Neuron (in vitro differentiated cells): ENCODE results near the gene PTCD1.
"Not testable (repeated sequence)": the region's sequence is repeated elsewhere in the genome, so short reads cannot be mapped to it uniquely, and the experiment has no call there.

Source experiments
- H2AFZ ChIP-seq: one replicate; pipeline ENCODE4 v1.6.1; 2013; ENCODE audit warnings: low read depth, mild to moderate bottlenecking, inconsistent platforms, low read length, moderate library complexity
- H3K27me3 ChIP-seq: one replicate; pipeline ENCODE4 v1.6.1; 2013; ENCODE audit warnings: low read length; ENCODE audit not compliant: insufficient read depth
- H3K36me3 ChIP-seq: one replicate; pipeline ENCODE4 v1.6.1; 2013; ENCODE audit warnings: low read length; ENCODE audit not compliant: insufficient read depth
- H3K4me1 ChIP-seq: one replicate; pipeline ENCODE4 v1.6.1; 2013; ENCODE audit warnings: low read length; ENCODE audit not compliant: insufficient read depth
- H3K4me3 ChIP-seq: 2 replicates; pipeline ENCODE4 v1.5.1; 2013; ENCODE audit warnings: mild to moderate bottlenecking, low read length, moderate library complexity
- H3K9me3 ChIP-seq: one replicate; pipeline ENCODE4 v1.6.1; 2013; ENCODE audit warnings: low read length

Gene PTCD1

DNA sequence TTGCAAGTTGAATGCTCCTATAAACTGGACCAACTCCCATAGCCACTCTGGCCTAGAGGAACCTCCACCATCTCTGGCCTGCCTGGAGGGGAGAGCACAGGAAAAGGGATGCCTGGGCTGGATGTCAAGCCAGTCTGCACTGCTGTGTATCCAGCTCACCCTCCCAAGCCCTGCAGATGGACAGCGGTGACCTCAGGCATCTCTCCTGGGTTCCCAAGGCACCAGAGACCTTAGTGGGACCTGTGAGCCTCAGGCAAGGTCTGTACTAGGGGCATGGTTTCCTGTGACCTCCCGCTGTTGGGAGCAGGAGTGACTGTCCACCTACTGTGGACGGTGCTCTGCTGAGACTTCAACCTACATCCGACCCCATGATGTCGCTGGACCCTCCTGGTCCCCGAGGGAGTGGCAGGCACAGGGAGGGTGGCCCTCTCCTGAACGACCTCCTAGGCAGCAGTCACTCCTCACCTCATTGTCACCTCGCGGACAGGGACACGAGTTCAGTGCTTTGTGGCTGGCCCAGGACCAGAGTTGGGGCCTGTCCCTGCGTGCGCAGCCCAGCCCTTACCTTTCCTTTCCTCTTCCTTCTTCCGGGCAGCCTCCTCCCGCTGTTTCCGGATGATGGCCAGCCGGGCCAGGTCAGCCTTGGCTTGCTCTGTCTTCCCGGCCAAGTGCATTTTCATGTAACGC, 41.2 kb downstream of the PTCD1 start:
- Histone ChIP-seq H3K36me3 (peaks cover 78% of the 10 kb centered on the region), H3K4me3 (no peak overlapping the region), H2AFZ (no peak overlapping the region), H3K9me3 (no peaks in the 10 kb centered on the region), H3K4me1 (no peaks in the 10 kb centered on the region), H3K27me3 (no peaks in the 10 kb centered on the region)

DNA sequence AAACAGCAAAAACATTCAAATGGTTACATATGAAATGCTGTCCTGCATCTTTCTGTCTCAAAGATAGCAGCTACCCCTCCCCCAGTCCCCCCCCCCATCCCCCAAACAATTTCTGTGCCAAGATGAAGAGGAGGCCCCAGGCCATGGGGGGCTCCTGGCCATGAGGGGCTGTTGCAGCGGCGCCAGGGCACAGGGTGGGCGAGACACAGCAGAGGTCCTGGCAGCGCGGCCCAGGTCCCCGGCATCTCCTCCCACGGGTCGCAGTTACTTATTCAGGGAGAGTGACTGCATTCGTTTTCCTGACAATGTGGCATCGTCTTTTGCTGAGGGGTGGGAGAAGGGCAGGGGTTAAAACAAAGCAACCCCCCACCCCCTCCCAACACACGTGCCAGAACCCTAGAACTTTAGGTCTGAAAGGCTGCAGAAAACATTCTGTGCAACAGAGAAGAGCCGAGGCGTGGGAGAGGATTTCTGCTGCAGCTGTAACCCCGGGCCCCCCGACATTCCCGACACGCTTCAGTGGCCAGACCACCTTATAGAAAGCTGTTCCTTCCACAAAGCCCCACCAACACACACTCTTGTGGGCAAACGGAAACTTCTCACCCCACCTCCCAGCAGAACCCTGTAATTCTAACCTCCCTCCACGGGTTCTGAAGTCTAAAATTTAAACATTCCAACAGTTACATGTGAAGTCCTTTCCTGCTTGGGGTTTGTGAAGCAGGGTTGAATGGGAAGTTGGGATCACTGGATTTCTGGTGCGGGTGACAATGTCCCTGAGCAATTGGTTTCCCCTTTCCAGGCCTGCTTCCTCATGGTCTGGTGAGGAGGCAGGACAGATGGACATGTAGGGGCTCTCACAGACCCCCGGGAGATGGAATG, 41.9 kb downstream of the PTCD1 start:
- no peak overlapping the region for H3K4me3 ChIP-seq
- no peaks in the 10 kb centered on the region for H3K9me3 ChIP-seq
- no peaks in the 10 kb centered on the region for H3K27me3 ChIP-seq
- H3K36me3 ChIP-seq, result peaks cover 77% of the 10 kb centered on the region
- H3K4me1 ChIP-seq, result no peaks in the 10 kb centered on the region
- H2AFZ ChIP-seq, result no peak overlapping the region

DNA sequence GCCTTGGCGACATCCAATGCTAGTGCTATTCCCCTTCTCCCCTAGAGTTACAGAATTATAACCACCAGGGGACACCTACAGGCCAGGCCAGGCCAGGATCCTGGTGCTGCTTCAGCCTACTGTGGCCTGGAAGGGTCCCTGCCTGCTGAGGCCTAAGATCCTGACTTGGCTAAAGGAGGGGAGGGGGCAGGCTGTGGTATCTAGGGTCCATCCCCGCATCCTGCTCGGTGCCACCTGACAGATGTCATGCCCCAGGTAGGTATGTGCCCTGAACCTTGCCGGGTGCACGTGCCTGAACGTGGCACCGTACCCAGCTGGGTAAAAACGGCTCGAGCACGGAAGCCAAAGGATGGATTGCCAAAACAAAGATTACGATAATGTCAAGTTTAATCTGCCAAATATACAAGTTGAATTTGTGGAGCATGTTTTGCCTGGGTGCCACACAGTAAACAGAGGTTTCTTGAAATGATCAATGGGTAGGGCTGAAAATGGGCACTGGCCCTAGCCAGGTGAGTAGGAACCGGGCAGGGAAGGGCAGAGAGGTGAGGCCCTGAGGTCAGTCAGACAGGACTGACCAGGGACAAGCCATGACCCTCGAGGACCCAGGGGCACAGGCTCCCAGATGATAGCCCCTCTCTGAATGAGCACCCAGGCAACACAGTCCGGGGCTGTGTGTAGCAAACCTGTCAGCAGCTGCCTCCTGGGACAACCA, 42.8 kb downstream of the PTCD1 start:
- Histone ChIP-seq H3K4me3 (no peak overlapping the region), H3K27me3 (no peaks in the 10 kb centered on the region), H3K4me1 (no peaks in the 10 kb centered on the region), H3K9me3 (no peaks in the 10 kb centered on the region), H3K36me3 (peaks cover 77% of the 10 kb centered on the region), H2AFZ (no peak overlapping the region)

DNA sequence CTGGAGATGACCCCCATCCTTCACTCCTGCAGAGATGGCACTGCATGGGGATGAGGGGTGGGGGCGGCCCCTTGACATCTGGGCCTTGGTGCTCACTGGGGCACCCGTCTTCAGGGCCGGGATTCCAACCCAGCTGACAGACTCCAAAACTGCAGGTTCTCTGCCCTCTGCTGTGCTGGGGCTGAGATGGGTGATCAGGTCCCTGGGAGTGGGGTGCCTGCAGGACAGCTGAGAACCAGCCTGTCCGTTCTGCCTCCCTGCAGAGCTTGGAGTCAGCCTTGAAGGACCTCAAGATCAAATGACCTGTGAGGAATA, 44.5 kb downstream of the PTCD1 start:
- Histone ChIP-seq H3K4me3 (no peak overlapping the region), H3K27me3 (no peaks in the 10 kb centered on the region), H3K4me1 (no peaks in the 10 kb centered on the region), H2AFZ (no peak overlapping the region), H3K36me3 (peaks cover 61% of the 10 kb centered on the region), H3K9me3 (no peaks in the 10 kb centered on the region)

DNA sequence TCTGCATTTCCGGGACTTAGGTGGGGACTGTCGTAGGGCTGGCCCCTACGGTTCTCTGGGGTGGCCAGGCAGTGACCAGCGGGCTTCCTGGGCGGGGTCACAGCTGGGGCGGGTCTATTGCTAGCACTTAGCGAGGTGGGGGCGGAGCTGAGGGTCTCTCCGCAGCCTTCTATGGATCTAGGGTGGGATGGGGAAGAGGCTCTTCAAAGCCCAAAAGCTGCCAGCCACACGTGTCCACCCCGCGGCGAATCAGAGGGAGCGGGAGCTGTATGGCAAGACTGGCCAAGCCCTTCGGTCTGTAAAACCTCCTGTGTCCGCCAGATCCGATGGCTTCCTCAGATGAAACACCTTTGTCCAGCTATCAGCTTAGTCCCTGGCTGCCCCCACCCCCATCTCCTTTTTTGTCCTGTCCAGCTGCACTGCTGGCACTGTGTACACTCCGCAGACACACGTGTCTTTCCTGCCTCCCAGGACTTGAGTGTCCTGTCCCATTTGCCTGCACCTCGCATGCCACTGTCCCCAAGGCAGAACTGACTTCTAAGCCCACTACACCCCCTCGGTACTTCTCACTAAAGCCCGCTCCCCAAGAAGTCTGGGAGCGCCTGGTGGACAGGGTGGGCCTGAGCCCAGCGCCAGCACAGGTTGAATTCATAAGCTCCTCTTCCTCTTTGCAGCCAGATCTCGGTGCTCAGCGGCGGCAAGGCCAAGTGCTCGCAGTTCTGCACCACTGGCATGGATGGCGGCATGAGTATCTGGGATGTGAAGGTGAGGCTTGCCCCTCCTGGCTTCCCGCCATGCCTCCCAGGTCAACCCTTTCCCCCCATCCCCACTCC, 45.0 kb downstream of the PTCD1 start:
- Histone ChIP-seq H3K4me3 (no peak overlapping the region), H3K27me3 (no peaks in the 10 kb centered on the region), H3K4me1 (no peaks in the 10 kb centered on the region), H2AFZ (no peak overlapping the region), H3K9me3 (no peaks in the 10 kb centered on the region), H3K36me3 (peaks cover 56% of the 10 kb centered on the region)

DNA sequence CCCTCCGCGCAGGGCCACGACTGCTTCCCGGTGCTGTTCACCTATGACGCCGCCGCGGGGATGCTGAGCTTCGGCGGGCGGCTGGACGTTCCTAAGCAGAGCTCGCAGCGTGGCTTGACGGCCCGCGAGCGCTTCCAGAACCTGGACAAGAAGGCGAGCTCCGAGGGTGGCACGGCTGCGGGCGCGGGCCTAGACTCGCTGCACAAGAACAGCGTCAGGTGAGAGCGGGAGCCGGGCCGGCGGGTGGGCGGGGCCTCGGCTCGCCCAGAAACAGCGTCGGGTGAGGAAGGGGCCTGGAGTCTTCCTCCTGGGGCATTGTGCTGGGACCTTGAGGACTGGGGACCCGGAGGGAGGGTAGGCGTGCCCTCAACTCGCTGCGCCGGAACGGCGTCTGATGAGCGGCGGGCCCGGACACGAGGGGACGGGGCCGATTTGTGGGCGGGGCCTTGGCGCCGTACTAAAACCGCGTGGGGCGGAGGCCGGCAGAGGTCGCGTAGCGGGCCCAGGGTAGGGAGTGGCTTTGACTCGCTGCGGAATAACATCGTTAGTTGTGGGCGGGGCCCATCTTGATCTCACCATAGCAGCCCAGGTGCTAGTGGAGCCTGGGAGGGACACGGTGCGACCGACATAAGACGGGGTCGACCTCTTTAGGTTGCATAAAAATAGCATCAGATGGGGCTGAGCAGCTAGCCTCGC, 45.8 kb downstream of the PTCD1 start:
- no peaks in the 10 kb centered on the region for H3K27me3 ChIP-seq
- H3K36me3 ChIP-seq, result peaks cover 48% of the 10 kb centered on the region
- no peaks in the 10 kb centered on the region for H3K4me1 ChIP-seq
- no peak overlapping the region for H3K4me3 ChIP-seq
- no peaks in the 10 kb centered on the region for H3K9me3 ChIP-seq
- no peak overlapping the region for H2AFZ ChIP-seq

DNA sequence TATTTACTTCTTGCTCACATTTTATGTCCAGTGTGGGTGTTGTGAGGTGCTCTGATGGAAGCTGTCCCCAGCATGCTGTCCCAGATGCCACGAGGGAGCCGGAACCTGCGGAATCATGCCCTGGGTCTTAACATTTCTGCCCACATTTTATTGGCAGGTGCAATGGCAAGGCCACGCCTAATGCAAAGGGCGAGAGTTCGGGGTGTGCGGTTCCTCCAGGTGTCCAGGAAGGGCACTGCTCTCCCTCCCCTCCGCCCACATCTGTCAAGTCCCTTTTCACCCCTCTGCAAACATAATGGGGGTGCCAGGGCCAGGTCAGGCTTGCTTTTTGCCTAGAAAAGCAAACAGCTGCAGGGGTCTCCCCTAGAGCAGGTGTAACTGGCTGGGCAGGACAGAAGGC, 46.6 kb downstream of the PTCD1 start:
- no peaks in the 10 kb centered on the region for H3K9me3 ChIP-seq
- peaks cover 40% of the 10 kb centered on the region for H3K36me3 ChIP-seq
- H3K4me1 ChIP-seq, result no peaks in the 10 kb centered on the region
- H2AFZ ChIP-seq, result no peak overlapping the region
- H3K4me3 ChIP-seq, result no peak overlapping the region
- H3K27me3 ChIP-seq, result no peaks in the 10 kb centered on the region

DNA sequence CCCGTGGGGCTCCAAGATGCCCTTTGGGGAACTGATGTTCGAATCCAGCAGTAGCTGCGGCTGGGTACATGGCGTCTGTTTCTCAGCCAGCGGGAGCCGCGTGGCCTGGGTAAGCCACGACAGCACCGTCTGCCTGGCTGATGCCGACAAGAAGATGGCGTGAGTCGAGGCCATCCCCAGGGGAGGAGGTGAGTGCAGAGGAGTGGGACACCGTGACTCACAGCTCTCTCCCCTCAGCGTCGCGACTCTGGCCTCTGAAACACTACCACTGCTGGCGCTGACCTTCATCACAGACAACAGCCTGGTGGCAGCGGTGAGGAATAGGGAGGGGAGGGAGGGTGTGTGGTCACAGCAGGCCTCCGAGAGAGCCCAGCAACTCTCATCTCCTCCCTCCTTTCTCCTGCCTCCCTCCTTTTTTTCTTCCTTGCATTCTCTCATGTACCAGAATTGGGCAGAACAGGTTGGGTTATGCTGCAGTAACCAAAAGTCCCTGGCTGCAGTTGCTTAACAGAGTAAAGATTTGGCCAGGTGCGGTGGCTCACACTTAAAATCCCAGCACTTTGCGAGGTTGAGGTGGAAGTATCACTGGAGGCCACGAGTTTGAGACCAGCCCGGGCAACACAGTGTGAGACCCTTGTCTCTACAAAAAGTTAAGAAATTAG, 47.5 kb downstream of the PTCD1 start:
- no peaks in the 10 kb centered on the region for H3K27me3 ChIP-seq
- no peak overlapping the region for H2AFZ ChIP-seq
- no peak overlapping the region for H3K4me3 ChIP-seq
- H3K9me3 ChIP-seq, result no peaks in the 10 kb centered on the region
- H3K4me1 ChIP-seq, result no peaks in the 10 kb centered on the region
- H3K36me3 ChIP-seq, result peaks cover 35% of the 10 kb centered on the region

DNA sequence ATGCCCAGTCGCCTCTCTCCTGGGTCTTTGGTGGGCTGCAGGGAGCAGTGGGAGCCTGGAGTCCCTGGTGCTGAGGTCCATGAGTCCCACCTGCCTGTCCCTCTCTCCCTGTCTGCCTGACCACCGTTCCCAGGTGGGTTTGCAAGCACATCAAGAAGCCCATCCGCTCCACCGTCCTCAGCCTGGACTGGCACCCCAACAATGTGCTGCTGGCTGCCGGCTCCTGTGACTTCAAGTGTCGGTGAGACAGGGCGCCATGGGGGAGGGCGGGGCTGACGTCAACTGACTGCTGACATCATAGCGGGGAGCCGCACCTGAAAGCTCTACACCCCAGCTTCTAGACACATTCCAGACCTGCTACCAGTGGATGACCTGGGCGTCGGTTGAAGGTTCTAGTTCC, 48.8 kb downstream of the PTCD1 start:
- Histone ChIP-seq H3K4me1 (no peaks in the 10 kb centered on the region), H3K36me3 (peaks cover 24% of the 10 kb centered on the region), H2AFZ (no peak overlapping the region), H3K9me3 (no peaks in the 10 kb centered on the region), H3K4me3 (no peak overlapping the region), H3K27me3 (no peaks in the 10 kb centered on the region)

DNA sequence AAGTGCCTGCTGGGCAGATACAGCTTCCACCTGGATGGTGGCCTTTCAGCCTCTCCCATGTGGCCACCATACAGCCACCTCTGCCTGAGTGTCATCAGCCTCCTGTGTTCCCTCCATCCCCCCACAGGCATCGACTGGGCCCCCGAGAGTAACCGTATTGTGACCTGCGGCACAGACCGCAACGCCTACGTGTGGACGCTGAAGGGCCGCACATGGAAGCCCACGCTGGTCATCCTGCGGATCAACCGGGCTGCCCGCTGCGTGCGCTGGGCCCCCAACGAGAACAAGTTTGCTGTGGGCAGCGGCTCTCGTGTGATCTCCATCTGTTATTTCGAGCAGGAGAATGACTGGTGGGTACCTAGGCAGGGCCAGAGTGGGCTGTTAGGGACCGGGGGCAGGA, 50.7 kb downstream of the PTCD1 start:
- Histone ChIP-seq H3K4me1 (no peaks in the 10 kb centered on the region), H3K4me3 (no peak overlapping the region), H3K9me3 (no peaks in the 10 kb centered on the region), H3K27me3 (no peaks in the 10 kb centered on the region), H2AFZ (no peak overlapping the region), H3K36me3 (peaks cover 10% of the 10 kb centered on the region)

DNA sequence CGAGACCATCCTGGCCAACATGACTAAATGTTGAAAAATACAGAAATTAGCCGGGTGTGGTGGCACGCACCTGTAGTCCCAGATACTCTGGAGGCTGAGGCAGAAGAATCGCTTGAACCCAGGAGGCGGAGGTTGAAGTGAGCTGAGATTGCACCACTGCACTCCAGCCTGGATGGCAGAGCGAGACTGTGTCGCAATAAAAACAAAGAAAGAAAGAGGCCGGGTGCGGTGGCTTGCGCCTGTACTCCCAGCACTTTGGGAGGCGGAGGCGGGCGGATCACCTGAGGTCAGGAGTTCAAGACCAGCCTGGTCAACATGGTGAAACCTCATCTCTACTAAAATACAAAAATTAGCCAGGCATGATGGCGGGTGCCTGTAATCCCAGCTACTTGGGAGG, 51.4 kb downstream of the PTCD1 start:
- not testable (repeated sequence) for H3K9me3 ChIP-seq, H3K36me3 ChIP-seq, H3K4me1 ChIP-seq, H3K4me3 ChIP-seq, H2AFZ ChIP-seq, H3K27me3 ChIP-seq

DNA sequence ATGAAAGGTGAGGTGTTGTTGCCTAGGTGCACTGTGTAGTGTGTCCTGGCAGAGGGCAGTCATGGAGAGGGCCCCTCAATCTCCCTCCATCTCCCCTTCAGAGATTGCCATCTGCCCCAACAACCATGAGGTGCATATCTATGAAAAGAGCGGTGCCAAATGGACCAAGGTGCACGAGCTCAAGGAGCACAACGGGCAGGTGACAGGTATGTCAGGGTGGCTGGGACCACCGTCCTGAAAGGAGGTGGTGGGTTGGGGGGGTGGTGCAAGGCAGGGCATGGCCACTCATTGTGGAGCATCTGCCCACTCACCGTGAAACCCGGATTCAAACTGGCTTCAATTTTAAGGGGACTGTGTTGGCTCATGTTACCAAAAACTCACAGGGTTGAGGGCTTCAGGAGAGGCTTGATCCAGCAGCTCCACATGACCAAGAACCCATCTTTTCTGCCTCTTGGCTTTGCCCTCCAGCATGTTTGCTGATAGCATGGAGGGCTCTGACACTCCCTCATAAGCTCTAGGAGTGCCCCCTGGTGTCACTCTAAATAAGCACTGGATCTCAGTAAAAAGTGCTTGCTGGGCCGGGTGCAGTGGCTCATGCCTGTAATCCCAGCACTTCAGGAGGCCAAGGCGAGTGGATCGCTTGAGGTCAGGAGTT, 51.9 kb downstream of the PTCD1 start:
- no peak overlapping the region for H3K4me3 ChIP-seq
- no peaks in the 10 kb centered on the region for H3K4me1 ChIP-seq
- peaks cover 5% of the 10 kb centered on the region for H3K36me3 ChIP-seq
- no peak overlapping the region for H2AFZ ChIP-seq
- no peaks in the 10 kb centered on the region for H3K27me3 ChIP-seq
- H3K9me3 ChIP-seq, result no peaks in the 10 kb centered on the region
